Esophagus squamous epithelium (tissue), 5 donors: ENCODE results near the gene ARHGAP4. TPM values are rescaled to one million over a fixed set of nuclear protein-coding genes. Genes with fewer than 3 reads are reported as not detected.

Experiments used
- DNase-seq: peaks from one replicate; lab custom pipeline; 2025; lab: John Stamatoyannopoulos, UW
- H3K27ac ChIP-seq, 4 donors: fragments of 200-600 bp; sonication (generic); one replicate each; pipeline ENCODE4 v1.5.1; 2016 to 2019; ENCODE audit warnings: mild to moderate bottlenecking in 1 of 4
- H3K27me3 ChIP-seq, 4 donors: fragments of 200-600 bp; sonication (generic); 1 replicate in 3 of 4; 2 replicates in 1 of 4; pipeline versions ENCODE4 v1.5.1 to v1.6.0; 2017 to 2021; ENCODE audit warnings: antibody characterized with exemption in 1 of 4
- H3K36me3 ChIP-seq, 3 donors: fragments of 200-600 bp; sonication (generic); one replicate each; pipeline ENCODE4 v1.5.1; 2016 to 2019
- H3K4me1 ChIP-seq, 3 donors: fragments of 200-600 bp; sonication (generic); one replicate each; pipeline ENCODE4 v1.5.1; 2017 to 2019
- H3K4me3 ChIP-seq, 4 donors: fragments of 200-600 bp; sonication (generic); 1 replicate in 3 of 4; 2 replicates in 1 of 4; pipeline ENCODE4 v1.5.1; 2016 to 2019; ENCODE audit warnings: mild to moderate bottlenecking in 2 of 4, moderate library complexity in 1 of 4
- H3K9me3 ChIP-seq, 3 donors: fragments of 200-600 bp; sonication (generic); one replicate each; pipeline ENCODE4 v1.5.1; 2016 to 2019
- CTCF ChIP-seq, 6 experiments: fragments of 450-650 bp in 4 of 6; fragments of 200-600 bp in 2 of 6; sonication (generic) in 2 of 6; IDR thresholded peaks; one replicate each; pipeline ENCODE4 v1.5.1; 2016 to 2019; ENCODE audit warnings: antibody characterized with exemption in 6 of 6, mild to moderate bottlenecking in 4 of 6, moderate library complexity in 4 of 6
- POLR2A ChIP-seq, 4 donors: fragments of 450-650 bp; IDR thresholded peaks; one replicate each; pipeline ENCODE4 v1.6.1; 2017; ENCODE audit warnings: antibody characterized with exemption in 4 of 4, mild to moderate bottlenecking in 4 of 4, moderate library complexity in 3 of 4
- WGBS, 2 donors: methylation state at CpG; one replicate each; pipeline ENCODE4 v1.1.5; 2018; 5-methylcytosine and 5-hydroxymethylcytosine counted together
- intact Hi-C: fragments of 100-400 bp; cut with DNase I; formaldehyde crosslinking; loops from one replicate; pipeline ENCODE4 v1.15.0; 2022
- total RNA-seq, 4 donors: library from RNA; depleted of rRNA; stranded (reverse); fragments of >200 nt; gene quantifications; one replicate each; pipeline ENCODE4 v1.1.0, GENCODE V29; 2016
- donor health status: DM: yes; HTN: yes; CAD: no.

The ARHGAP4 gene
- total RNA-seq = 10 to 100 TPM in 1 of 4 donors, 1 to 10 TPM in 3; 3.9 to 18.3 (median 7.6) TPM

DNA sequence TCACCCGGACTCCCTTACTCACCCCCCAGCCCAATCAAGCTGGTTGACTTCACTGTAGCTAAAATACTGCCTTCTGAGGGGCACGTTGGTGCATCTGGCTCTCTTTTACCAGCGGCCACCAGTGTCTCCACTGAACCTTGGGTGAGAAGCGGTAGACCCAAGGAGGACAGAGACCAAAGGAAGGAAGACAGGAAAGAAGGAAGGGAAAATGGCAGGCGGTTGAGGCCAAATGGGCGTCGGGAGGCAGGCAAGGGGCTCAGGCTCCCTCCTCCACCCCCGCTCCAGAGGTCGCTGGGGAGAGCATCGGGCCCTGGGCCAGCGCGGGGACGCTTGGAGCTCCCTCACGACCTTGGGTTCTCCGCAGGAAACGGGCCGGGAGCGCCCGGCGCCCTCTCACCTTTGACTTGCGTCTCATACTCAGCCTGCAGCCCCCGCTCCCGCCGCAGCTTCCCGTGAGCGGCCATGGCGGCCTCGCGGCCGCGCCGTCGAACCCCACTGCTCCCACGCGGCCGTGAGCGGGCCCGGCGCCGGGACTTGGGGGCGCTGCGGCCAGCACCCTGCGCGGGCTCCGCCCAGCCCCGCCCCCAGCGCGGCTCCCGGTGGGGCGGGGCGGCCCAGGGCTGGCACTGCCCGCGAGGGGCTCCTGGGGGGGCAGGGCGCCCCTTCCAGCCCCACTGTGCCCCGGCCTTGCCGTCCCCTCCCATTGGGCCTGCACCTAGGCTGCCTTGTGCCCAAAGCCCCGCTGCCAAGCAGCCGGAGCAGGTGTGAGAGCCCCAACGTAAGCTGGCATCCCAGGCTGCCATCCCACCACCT, at the start of gene ARHGAP4:
ARHGAP4 (minus strand) TSS at position 526 of the 813 bp plus-strand sequence; CDS start at position 464, 62 bp downstream.
- WGBS, 2 donors = 44 to 48% methylated on average over 6 to 19 of the region's 59 CpGs
- H3K27ac ChIP-seq = peak within 1 kb of the TSS; percentile 95 to 98 (median 97)
- peaks cover 0 to 15% (median 0%) of the 10 kb centered on the region in 3 donors for H3K36me3 ChIP-seq
- intact Hi-C loops = no loop called here
- H3K4me1 ChIP-seq = peaks cover 28 to 72% (median 29%) of the 10 kb centered on the region in 3 donors
- no peaks in the 10 kb centered on the region for H3K9me3 ChIP-seq
- peak within 1 kb of the TSS; percentile 12 to 78 (median 58) for H3K4me3 ChIP-seq
- no peak for DNase-seq
- H3K27me3 ChIP-seq = no peaks in the 10 kb centered on the region
- TF ChIP-seq POLR2A (IDR thresholded peaks at IDR 0.05) = no peak
- no peak for TF ChIP-seq CTCF (IDR thresholded peaks at IDR 0.05)

- DNase-seq = no peak
- no peaks in the 10 kb centered on the region for H3K9me3 ChIP-seq
- H3K4me3 ChIP-seq = no peak overlapping the region
- peaks cover 10 to 25% (median 16%) of the 10 kb centered on the region in 3 donors for H3K4me1 ChIP-seq
- intact Hi-C loops = no loop called here
- TF ChIP-seq CTCF (IDR thresholded peaks at IDR 0.05) (no peak), POLR2A (IDR thresholded peaks at IDR 0.05) (no peak)
- no peaks in the 10 kb centered on the region for H3K27me3 ChIP-seq
- 65 to 78% methylated on average over 3 of the region's 3 CpGs for WGBS, 2 donors
- H3K27ac ChIP-seq = peak overlapping the region; percentile 98 to 99 (median 99)
- no peaks in the 10 kb centered on the region for H3K36me3 ChIP-seq
These were observed 48.7 kb upstream of the ARHGAP4 start for GRCh38 chrX:153974726-153975286.

DNA sequence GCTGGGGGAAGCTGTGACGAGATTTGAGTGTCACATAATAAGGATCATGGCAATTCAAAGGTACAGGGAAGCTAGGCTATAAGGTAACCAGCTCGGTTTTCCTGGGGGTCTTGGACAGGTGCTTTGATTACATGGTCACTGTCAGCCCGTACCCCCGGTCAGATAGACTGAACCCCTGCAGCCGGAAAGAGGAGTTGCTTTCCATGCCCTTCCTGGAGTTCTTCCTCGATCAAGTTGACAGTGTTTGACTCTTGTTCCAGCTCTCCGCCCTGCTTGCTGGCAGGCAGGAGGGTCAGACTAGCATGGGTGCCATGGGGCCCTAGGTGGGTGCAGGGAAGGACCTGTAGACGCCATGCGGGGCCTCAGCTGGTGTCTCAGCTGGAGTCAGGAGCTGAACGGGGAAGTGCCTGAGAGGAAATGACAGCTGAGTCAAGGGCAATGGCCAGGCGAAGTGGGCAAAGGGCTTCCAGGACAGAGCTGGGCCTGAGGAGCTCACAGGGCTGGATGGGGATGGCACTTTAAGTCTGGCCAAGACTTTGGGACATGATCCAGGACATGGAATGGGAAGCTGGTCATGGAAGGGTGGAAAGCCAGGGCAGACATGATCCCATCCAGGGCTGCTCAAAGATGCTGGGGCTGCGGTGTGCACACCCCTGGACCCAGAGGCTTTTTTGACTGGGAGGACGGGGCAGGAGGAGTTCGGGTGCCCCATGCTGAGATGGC, 48.1 kb upstream of the ARHGAP4 start:
- WGBS, 2 donors = 77% methylated on average over 13 of the region's 14 CpGs; no CpG with 5 or more reads in 1 of the 2 donors
- no peaks in the 10 kb centered on the region for H3K27me3 ChIP-seq
- intact Hi-C loops = no loop called here
- H3K27ac ChIP-seq = peak overlapping the region; percentile 98 to 99 (median 99)
- no peaks in the 10 kb centered on the region for H3K9me3 ChIP-seq
- TF ChIP-seq POLR2A (IDR thresholded peaks at IDR 0.05) (no peak), CTCF (IDR thresholded peaks at IDR 0.05) (no peak)
- no peaks in the 10 kb centered on the region for H3K36me3 ChIP-seq
- peak overlapping the region in 1 of 4 donors; percentile 86 for H3K4me3 ChIP-seq
- no peak for DNase-seq
- peaks cover 15 to 32% (median 21%) of the 10 kb centered on the region in 3 donors for H3K4me1 ChIP-seq

DNA sequence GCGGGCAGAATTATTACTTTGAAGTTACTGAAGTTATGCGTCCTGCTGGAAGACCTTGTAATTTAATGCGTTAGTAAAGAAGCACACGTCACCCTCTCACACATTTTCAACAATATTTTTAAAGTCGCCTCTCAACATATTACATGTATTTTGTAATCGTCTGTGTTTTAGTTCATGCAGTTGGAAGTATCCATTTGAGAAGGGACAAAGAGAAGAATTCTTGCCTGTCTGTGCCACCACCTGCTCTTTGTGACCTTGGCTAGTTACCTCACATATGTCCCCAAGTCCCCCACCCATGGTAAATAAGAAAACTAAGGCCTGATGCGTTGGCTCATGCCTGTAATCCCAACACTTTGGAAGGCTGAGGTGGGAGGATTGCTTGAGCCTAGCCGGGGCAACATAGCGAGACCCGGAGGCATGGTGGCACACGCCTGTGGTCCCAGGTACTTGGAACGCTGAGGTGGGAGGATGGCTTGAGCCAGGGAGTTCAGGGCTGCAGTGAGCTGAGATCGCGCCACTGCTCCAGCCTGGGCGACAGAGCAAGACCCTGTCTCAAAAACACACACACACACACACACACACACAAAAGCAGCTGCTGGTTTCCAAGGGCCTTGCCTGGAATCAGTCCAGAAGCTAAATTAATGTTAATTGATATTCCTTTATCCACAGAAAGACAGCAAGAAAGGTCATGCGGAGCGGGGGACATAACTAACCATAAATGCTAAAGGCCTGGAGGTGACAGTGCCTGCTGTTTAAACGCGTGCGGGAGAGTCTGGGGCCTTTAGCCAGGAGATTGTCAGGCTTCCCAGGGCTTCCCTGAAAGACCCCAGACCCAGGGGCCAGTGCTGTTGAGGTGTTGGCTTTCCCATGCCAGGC, 47.3 kb upstream of the ARHGAP4 start:
- peak overlapping the region; percentile 98 to 99 (median 99) for H3K27ac ChIP-seq
- H3K9me3 ChIP-seq = no peaks in the 10 kb centered on the region
- H3K36me3 ChIP-seq = no peaks in the 10 kb centered on the region
- H3K27me3 ChIP-seq = no peaks in the 10 kb centered on the region
- 13 to 41% methylated on average over 11 to 17 of the region's 20 CpGs for WGBS, 2 donors
- peak overlapping the region; percentile 76 to 95 (median 82) for H3K4me3 ChIP-seq
- TF ChIP-seq CTCF (IDR thresholded peaks at IDR 0.05) (no peak), POLR2A (IDR thresholded peaks at IDR 0.05) (no peak)
- no peak for DNase-seq
- intact Hi-C loops = no loop called here
- H3K4me1 ChIP-seq = peaks cover 22 to 40% (median 29%) of the 10 kb centered on the region in 3 donors
